CD4-positive, alpha-beta T cell treated with Interleukin-21 for 1 hour (primary cell): ENCODE measurements around the gene LAX1.
"Not testable (repeated sequence)": the region's sequence is repeated elsewhere in the genome, so short reads cannot be mapped to it uniquely, and the experiment has no call there.

Experiments used
- DNase-seq: peaks from one replicate; pipeline ENCODE4 v3.0.0-alpha.2; 2020

Gene LAX1

DNA sequence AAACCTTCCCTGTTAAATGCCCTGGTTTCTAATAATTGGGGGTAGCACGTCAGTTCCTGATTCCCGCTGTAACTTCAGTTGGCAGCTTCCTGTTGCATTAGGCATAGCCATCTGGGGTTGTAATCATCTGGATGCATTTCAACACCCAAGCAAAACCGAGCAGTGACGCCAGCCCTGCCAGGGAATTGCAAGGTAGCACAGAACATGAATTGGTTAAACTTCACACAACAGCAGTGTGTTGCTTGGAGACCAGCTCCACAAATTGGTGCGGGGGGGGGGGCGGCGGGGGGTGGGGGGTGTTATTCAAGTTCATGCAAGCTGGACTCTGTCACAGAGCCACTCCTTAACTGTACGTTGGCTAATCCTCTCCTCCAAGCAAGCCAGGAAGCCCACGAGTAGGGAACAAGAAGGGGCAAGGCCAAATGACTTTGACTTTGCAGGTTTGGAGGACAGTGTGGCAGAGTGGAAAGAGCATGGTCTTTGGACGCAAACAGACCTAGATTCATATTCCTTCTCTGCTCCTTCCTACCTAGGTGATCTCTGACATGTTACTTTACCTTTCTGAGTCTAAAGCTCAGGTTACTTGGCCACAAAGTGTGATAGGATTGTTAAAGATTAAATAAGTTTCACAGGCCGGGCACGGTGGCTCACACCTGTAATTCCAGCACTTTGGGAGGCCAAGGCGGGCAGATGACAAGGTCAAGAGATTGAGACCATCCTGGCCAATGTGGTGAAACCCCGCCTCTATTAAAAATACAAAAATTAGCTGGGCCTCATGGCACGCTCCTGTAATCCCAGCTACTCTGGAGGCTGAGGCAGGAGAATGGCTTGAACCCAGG lies 4.7 kb downstream of the LAX1 start:
- peak; percentile 15 for DNase-seq

GRCh38 chr1:203771901-203772301 lies 6.9 kb downstream of the LAX1 start:
- no peak for DNase-seq

- DNase-seq = no peak
These were observed 7.9 kb downstream of the LAX1 start for GRCh38 chr1:203772836-203773235.

- no peak for DNase-seq
These were observed 11.7 kb downstream of the LAX1 start for GRCh38 chr1:203776636-203777035.

DNA sequence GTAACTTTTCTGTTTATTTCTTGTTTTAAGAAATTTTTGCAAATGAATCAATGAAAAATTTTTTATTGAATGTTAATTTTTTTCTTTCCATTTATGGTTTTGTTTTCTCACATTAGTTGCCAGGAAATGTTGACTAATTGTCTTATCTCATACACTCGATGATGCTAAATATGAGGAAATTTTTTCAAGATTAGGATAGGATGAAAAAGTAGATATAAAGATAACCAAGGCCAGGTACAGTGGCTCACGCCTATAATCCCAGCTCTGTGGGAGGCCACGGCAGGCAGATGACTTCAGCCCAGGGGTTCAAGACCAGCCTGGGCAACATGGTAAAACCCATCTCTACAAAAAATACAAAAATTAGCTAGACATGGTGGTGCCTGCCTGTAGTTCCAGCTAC lies 12.6 kb downstream of the LAX1 start:
- no peak for DNase-seq

- no peak for DNase-seq
These were observed 13.2 kb downstream of the LAX1 start for GRCh38 chr1:203778146-203778545.

GRCh38 chr1:203778789-203779188 lies 13.8 kb downstream of the LAX1 start:
- DNase-seq = no peak

DNA sequence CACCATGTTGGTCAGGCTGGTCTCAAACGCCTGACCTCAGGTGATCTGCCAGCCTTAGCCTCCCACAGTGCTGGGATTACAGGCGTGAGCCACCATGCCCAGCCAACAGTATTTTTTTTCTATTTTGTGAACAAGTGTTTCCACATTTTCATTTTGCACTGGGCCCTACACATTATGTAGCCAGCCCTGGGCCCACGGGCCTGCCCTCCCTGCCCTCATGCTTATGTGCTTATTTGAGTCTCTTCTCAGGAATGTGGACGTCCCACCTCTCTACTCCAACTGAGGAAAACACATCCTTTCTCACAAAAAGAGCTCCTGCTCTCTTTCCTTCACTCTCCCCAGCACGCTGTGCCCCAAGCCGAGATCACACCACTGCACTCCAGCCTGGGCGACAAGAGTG lies 17.0 kb downstream of the LAX1 start:
- DNase-seq = no peak

GRCh38 chr1:203789966-203790365 lies 25.0 kb downstream of the LAX1 start:
- DNase-seq = no peak

- no peak for DNase-seq
These were observed 26.5 kb downstream of the LAX1 start for GRCh38 chr1:203791498-203791897.

DNA sequence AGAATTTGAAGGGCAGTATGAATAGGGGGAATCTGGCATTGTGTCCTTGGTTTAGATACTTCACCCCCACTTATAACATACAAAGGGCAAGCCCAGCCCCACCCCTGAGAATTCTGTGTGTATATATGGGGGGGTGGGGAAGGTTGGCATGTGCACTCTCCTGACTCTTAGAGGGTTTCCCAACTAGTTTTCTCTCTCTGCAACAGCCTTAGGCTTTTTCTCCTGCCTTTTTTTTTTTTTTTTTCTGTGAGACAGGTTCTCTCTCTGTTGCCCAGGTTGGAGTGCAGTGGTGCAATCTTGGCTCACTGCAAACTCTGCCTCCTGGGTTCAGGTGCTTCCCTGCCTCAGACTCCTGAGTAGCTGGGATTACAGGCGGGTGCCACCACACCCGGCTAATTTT lies 27.5 kb downstream of the LAX1 start:
- no peak for DNase-seq

DNA sequence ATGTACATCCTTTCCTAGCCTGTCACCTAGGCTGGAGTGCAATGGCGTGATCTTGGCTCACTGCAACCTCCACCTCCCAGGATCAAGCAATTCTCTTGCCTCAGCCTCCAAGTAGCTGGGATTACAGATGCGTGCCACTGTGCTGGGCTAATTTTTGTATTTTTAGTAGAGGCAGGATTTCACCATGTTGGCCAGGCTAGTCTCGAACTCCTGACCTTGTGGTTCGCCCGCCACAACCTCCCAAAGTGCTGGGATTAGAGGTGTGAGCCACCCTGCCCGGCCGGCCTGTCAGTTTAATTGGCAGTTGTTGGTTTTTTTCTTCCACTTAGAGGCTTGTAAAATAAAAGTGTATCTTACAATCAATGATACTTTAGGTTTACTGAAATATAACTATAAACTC lies 28.6 kb downstream of the LAX1 start:
- not testable (repeated sequence) for DNase-seq

DNA sequence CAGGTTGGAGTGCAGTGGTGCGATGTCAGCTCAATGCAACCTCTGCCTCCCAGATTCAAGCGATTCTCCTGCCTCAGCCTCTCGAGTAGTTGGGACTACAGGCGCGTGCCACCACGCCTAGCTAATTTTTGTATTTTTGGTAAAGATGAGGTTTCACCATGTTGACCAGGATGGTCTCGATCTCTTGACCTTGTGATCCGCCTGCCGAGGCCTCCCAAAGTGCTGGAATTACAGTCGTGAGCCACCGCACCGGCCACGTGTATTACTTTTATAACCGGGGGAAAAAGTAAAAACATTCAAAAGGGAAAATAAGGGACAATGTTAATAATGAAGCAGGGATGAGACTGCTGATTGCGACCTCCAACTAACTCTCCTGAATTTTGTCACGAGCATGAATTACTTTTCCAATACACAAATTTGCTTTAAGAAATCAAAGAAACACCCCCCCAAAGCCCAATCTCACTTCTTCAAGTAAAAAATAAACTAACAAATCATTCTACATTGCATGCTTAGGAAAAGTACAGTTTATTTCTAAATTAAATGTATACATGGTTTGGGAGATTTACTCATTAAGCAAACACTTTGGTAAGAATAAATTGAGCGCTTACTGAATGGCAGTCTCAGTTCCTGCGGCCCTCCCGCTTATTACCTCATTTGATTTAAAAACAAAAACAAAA lies 29.9 kb downstream of the LAX1 start:
- DNase-seq = no peak

GRCh38 chr1:203795441-203796235 lies 30.7 kb downstream of the LAX1 start, which contains the start of the genes ZBED6 and ZC3H11A:
Gene ZBED6, plus strand, starts transcription at chr1:203795623. Its CDS starts 1,900 bp downstream, at chr1:203797523.
Gene ZC3H11A, plus strand, starts transcription at chr1:203795623. Its CDS starts 21,448 bp downstream, at chr1:203817071.
- DNase-seq = peak; percentile 99

GRCh38 chr1:203796236-203796605 lies 31.2 kb downstream of the LAX1 start:
- peak; percentile 41 for DNase-seq

DNA sequence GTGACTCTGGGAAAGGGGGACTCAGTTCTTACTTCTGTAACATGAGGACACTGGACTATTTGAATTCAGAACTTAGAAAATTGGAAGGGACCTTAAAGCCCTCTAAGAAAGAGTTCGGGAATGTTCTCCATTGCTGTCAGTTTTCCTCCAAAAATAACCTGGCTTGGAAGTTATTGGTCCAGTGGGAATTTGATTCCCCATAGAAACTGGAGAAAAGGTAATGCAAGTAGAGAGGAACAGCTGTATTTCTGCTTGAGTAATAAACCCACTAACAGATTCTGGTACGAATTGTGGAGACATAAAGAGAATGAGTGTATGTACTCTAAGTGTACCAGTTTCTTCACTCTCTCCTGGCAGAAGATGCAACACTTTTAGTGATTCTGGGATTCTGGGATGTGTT lies 32.2 kb downstream of the LAX1 start:
- DNase-seq = no peak

DNA sequence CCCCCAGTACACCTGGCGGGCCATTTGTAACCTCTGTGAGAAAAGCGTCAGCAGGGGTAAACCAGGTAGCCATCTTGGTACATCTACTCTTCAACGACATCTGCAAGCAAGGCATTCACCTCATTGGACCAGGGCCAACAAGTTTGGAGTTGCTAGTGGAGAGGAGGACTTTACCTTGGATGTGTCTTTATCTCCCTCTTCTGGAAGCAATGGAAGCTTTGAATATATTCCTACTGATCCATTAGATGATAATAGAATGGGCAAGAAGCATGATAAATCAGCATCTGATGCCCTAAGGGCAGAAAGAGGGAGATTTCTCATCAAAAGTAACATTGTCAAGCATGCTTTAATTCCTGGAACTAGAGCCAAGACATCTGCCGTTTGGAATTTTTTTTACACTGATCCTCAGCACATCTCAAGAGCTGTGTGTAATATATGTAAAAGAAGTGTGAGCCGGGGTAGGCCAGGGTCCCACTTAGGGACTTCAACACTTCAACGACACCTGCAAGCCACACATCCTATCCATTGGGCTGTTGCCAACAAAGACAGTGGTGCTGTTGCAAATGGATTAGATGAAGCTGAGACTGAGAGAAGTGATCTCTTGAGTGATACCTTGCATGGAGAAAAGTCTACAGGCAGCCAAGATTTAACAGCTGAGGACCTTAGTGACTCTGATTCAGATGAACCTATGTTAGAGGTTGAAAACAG lies 33.1 kb downstream of the LAX1 start:
- DNase-seq = no peak

DNA sequence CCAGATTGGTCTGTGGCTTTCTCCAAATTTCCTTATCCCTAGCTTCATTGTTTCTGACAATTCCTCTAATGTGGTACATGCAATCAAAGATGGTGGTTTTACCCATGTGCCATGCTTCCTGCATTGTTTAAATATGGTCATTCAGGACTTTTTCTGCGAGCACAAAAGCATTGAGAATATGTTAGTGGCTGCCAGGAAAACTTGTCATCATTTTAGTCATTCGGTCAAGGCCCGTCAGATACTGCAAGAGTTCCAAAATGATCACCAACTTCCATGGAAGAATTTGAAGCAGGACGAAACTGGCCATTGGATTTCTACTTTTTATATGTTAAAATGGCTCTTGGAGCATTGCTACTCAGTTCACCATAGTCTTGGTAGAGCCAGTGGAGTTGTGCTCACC lies 34.2 kb downstream of the LAX1 start:
- DNase-seq = no peak

DNA sequence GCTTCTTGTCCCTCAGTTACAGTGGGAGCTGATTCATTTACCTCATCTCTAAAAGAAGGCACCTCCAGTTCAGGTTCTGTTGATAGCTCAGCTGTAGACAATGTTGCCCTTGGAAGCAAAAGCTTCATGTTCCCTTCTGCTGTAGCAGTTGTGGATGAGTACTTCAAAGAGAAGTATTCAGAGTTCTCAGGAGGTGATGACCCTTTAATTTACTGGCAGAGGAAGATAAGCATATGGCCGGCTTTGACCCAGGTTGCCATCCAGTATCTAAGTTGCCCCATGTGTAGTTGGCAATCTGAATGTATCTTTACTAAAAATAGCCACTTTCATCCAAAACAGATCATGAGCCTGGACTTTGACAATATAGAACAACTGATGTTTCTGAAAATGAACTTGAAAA lies 35.0 kb downstream of the LAX1 start:
- DNase-seq = no peak

GRCh38 chr1:203805689-203806088 lies 40.7 kb downstream of the LAX1 start:
- no peak for DNase-seq

DNA sequence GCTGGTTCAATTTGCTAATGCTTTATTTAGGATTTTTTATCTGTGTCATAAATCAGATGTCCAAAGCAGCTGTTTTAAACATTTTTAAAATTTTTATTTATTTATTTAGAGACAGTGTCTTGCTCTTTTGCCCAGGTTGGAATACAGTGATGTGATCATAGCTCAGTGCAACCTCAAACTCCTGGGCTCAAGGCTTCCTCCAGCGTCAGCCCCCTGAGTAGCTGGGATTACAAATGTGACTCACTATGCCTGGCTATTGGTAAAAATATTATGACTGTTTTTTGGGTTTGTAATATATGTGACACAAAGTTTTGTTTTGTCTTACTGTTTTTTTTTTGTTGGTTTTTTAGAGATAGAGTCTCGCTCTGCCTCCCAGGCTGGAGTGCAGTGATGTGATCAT lies 42.2 kb downstream of the LAX1 start:
- no peak for DNase-seq

DNA sequence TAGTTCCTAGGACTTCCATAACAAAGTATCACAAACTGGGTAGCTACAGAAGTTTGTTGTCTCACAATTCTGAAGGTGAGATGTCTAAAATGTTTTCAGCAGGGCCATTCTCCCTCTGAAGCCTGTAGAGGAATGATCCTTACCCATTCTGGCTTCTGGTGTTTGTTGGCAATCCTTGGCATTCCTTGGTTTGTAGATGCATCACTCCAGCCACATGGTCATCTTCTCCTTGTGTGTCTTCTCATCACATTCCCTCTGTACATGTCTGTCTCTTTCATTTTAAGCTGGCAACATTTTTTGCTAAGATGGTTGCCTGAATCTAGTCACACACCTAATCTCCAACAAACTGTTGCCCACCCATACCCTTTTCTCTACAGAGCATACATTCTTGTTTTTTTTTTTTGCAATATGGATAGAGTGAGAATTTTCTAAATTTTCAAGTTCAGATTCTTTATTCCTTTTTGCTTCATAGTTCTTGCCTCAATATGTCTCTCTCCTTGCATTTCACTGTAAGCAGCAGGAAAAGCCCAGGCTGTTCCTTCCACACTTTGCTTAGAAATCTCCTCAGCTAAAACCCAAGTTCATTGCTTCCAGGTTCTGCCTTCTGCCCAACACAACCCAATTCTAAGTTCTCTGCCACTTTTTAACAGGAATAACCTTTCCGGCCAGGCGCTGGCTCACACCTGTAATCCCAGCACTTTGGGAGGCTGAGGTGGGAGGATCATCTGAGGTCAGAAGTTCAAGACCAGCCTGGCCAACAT lies 48.8 kb downstream of the LAX1 start:
- DNase-seq = no peak
